NOMO-1 treated with DMSO at 0.1 percent for 48 hours (cell line): ENCODE data around the gene GNG12.
A peak's percentile ranks its signal among the peaks of the same experiment; 100 is the strongest.
"Not testable (repeated sequence)": the region's sequence is repeated elsewhere in the genome, so short reads cannot be mapped to it uniquely, and the experiment has no call there.

Source experiments
- DNase-seq: peaks from one replicate; lab custom pipeline; 2025; ENCODE audit not compliant: unreplicated experiment; lab: John Stamatoyannopoulos, UW

GNG12 gene

DNA sequence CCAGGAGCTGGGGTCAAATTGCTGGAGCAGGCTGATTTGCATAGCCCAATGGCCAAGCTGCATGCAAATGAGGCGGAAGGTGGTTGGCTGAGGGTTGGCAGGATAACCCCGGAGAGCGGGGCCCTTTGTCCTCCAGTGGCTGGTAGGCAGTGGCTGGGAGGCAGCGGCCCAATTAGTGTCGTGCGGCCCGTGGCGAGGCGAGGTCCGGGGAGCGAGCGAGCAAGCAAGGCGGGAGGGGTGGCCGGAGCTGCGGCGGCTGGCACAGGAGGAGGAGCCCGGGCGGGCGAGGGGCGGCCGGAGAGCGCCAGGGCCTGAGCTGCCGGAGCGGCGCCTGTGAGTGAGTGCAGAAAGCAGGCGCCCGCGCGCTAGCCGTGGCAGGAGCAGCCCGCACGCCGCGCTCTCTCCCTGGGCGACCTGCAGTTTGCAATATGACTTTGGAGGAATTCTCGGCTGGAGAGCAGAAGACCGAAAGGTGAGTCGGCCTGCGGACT lies 148.2 kb downstream of the GNG12 start, which contains the start of gene GADD45A:
Gene GADD45A, plus strand, starts transcription at position 135 of the 491 bp plus-strand sequence. Its CDS starts 294 bp downstream, at position 429.
- DNase-seq = peak; percentile 98

DNA sequence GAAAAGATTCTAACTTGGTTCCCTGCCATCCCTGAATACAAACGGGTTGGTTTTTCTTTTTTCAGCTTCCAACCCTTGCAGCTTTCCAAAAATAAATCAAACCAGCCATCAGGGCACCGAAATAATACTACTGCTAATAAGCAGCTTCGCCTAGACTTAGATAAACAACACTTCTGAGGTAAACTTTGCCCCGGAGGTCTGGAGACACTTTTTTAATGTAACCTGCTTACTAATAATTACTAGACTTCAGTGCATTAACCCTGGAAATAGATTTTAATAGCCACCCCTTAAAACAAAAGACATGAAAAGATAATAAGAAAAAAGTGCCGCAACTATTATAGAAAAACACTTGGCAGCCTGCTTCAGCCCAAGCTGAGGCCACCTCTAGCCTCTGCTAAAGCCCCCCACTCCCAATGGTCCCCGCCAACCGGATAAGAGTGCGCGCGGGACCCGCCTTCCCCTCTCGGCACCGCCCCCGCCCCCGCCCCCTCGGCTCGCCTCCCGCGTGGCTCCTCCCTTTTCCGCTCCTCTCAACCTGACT lies 148.7 kb downstream of the GNG12 start:
- no peak for DNase-seq

DNA sequence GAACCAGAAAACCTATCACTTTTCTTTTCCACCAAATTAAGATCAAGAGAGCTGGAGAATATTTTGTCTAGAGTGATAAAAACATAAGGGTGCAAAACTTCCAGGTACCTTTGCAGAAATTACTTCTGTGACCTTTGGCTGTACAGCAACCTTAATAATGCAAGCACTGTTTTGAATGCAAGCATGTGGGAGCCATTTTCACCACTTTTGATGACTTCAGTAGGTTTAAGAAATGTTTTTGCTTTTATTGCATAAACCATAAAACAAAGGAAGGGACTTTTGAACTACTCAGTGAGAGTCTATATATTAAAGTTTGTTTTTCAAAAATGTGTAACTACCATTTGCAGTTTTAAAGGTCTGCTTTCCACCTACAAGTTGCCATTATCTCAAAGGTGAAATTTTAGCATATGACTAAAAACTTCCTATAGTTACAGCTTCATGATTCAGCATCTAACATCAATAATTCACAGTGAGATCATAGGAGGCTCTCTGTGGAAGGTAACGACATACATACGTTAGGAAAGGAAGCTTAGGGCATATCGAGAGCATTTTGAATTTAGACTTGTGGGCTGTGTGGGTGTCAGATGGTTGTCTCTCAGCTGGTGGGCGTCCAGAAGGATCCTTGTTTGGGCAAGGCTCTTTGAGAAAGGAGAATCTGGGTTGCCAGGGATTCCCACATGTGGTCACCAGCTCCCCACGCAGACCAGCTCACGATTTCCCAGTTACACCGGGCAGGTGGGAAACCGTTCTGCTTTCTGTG lies 149.3 kb downstream of the GNG12 start:
- DNase-seq = no peak

DNA sequence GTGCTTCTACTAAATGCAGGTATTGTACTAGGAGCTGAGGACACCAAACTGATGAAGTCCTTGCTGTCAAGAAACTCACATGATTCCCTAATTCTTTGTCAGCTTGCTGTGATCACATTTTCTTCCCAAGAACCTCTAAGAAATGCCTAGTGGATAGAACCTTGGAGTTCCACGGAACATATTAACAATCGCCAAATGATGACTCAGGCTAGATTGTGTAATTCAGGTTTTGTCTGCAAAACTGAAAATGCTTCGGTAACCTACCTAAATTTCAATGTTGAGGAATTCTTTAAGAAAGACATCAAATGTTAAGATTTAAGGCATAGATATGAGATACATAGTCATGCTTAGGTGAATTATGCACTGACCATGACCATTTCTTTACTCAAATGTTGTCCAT lies 150.0 kb downstream of the GNG12 start:
- DNase-seq = peak; percentile 13

DNA sequence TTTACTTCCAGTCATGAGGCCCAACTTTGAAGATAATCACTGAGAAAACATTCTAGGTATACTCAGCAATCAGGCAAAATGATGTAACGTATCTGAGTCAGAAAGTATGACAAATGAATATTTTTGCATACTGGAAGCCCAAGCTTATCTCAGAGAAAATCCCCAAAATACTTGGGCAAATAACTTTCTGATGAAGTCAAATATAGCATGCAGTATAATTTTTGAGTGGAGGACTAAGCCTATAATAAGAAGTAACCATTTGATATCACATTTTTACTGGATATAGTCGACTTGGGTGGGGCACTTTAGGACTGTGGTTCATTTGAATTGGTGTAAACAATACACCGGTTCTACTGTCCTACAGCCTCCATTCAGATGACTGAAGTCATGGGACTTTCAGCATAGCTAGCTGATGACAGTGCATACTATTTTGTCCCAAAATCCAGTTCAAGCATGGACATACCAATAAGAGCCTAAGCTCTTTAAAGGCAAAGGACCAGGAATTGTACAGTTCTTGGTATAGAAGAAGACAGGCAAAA lies 150.5 kb downstream of the GNG12 start:
- DNase-seq = peak; percentile 16

DNA sequence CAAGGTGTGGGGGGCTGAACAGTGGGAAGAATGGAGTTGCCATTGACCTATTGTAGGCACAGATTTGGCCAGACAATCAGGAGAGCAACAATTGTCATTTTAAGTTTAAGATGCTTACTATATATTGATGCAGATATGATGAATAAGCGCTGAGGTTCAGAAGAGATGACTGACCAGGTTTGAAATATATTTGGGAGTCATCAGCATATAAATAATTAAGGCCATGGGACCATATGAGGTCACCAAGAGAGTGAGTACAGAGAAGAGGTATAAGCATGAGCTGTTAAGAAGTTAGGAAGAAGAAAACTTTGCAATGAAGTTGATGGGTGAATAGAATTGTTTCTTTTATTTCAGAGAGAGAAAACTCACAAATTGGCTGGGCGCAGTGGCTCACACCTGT lies 152.8 kb downstream of the GNG12 start:
- no peak for DNase-seq

DNA sequence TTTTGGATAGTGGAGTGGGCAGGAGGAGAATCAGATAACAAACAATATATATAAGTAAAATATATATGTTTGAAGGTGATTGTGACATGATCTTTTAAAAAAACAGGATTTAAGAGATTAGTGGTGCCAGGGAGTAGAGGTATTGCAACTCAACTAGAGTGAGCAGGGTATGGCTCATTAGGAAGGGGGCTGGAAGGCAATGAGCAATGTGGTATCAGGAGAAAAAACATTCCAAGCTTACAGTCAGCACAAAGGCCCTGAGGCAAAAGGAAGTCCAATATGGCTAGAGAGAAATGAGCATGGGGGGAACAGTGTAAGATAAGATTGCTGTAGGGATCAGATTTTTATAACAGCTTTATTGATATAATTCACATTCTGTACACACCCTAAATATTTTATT lies 153.6 kb downstream of the GNG12 start:
- no peak for DNase-seq

DNA sequence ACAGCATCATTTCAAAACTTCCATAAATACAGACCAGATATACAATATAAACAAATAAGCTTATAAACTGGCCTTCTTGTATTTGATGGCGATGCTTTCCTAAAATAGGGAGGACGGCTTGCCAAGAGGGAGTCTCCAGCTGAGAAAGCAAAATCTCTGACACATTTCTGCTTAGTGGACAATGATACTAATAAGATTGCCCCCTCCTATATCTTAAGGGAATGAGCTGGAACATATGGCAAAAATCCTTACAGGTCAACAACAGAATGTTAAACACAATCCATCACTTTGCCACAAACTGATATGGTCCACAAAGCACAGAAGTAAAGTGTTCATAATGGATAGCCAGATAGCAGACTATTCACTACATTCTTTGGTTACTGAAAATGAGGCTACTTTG lies 155.3 kb downstream of the GNG12 start:
- no peak for DNase-seq

DNA sequence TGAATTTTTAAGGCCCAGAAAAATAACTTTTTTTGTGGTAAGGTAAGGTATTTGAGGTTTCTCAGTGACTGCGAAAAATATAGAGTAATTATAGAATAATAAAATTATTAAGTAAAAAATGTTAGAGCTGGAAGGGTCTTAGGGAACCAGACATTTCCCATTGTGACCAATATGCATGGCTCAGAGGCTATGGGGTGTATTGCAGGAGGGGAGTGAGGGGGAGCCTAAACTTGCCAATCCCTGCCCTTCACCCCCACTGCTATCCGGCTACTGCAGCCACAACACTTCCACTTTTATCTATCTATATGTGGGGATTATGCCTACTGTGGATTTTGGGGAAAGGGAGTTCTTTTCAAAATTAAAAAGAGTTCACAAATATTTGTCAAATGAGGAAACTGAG lies 155.9 kb downstream of the GNG12 start:
- DNase-seq = no peak

DNA sequence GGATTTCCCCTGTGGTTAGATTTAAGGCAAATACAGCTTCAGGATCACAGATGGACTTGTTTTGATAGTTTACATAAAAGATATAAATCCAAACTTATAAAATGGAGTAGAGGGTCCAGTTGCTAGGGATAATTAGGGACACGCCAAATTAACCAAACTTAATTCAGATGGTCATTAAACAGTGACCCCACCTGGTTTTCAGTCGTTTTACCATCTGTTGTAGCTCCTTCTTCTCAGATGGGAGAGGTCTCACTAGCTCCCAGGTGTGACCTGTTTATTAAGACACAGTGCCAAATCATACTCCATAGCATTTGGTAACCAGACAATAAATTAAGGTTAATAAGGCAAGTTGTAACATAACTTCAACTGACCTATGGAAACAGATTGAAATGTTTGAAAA lies 156.3 kb downstream of the GNG12 start:
- DNase-seq = no peak

DNA sequence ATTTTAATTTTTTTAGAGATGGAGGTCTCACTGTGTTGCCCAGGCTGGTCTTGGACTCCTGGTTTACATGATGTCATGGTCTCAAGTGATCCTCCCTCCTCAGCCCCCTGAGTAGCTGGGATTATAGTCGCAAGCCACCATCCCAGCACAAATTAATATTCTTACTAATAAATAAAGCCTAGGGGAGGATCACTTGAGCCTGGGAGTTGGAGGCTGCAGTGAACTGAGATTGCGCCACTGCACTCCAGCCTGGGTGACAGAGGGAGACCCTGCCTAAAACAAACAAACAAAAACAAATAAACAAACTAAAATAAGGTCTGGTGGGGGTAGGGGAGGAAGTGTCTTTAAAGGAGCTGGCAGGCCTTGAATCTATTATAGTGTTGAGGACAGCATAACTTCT lies 157.0 kb downstream of the GNG12 start:
- DNase-seq = no peak

DNA sequence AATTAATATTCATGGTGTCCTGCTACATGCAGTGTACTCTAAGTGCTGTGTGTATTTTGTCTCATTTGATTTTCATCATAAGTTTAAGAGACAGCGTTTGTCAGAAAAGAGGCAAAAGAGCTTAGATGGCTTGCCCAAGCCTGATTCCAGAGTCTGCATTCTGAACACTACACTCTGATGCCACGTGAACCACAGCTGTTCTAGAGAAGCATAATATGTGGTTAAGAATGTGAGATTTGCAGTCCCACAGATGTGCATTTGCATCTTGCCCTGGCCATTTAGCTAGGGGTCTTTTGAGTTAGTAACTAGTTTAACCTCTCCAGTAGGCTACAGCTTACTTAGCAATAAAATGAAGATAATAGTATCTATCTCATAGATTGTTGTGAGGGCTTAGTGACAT lies 157.5 kb downstream of the GNG12 start:
- no peak for DNase-seq

DNA sequence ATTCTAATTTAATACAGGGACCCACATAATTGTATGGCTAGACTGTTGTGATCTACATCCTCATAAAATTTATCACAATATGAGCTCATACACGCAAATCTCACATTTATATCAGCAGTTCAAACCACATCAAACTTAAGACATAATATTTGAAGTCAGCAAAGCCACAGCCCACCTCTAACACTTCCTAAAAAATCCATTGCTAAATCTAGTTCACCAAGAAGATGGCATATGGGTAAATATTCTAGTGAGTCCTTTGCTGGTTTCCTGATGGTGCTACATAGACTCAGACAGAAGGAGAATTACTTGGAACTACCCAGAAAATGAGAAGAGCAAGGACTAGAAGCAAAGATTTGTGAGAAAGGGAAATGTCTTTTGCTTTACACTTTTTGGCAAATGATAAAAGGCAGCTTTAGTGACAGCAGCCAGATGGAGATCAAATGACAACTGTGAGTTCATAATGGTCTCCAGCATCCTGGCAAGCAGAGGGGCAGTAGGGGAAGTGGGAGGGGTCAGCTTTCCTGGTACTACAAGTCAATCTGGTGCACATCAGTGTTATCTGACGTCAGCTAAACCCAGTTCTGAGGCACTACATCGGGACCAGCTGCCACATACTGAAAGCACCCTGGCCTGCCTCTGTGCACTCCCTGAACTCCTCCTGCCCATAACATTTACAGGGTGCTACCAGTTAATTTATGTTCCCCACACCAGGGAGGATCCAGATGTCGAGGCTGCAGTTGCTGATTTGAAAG lies 158.8 kb downstream of the GNG12 start:
- DNase-seq = no peak

DNA sequence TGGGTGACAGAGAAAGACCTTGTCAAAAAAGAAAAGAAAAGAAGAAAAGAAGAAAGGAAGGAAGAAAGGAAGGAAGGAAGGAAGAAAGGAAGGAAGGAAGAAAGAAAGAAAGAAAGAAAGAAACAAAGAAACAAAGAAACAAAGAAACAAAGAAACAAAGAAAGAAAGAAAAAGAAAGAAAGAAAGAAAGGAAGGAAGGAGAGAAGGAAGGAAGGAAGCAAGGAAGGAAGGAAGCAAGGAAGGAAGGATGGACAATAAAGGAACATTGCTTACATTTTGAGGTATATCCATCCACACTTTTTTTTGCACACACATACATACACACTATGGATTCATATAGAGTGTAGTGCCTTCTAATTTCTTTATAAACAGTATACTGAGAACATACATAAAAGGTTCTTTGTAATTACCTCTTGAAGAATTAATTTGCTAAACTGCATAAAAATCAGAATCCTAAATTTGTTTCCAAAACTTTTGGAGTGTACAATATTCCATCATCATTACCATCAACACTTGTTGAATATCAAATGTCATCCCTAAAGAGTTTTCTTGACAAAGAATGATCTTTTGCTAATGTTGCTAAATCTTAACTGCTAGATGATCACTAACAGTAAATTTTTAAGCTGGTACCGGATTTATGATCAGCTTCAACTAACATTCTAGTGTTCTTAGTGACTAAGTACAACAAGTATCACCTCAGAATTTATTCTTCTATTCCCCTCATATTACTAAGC lies 159.6 kb downstream of the GNG12 start:
- no peak for DNase-seq

DNA sequence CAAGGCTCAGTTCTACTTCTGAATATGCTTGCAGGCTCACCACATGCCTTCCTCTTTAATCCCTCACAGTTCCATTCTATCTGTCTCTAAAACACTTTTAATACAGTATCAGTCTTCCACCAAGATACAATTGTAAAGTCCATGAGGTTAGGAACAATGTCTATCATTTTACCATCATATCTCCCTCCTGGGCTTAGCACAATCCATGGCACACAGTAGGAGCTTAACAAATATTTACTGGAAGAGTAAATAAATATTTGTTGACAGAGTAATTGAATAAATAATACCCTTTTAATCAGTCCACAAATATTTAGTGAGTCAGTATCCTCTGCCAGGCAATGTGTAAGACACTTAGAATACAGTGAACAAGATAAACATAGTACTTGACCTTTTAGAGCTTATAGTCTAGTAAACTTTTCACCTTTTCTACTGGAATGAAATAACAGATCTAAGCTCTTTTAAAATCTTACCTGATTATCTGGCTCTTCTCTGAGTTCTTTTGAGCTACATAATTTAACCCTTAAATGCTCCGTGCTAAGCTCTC lies 160.9 kb downstream of the GNG12 start:
- DNase-seq = no peak

DNA sequence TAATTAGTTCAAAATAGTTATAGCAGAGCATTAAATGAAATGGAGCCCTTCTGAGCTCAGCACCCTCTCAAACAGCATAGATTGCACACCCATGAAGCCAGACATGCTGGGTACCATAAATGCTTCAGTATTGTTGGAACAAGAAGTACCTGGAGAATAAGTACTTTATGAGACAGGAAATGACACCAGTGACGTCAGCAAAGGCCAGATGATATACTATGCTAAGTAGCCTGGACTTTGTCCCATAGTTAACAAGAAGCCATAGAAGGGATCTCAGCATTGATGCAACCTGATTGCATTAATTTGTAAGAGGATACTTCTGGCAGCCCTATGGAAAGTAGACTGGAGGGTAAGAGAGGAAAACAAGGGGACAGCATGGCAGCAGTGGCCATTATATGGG lies 164.6 kb downstream of the GNG12 start:
- no peak for DNase-seq

DNA sequence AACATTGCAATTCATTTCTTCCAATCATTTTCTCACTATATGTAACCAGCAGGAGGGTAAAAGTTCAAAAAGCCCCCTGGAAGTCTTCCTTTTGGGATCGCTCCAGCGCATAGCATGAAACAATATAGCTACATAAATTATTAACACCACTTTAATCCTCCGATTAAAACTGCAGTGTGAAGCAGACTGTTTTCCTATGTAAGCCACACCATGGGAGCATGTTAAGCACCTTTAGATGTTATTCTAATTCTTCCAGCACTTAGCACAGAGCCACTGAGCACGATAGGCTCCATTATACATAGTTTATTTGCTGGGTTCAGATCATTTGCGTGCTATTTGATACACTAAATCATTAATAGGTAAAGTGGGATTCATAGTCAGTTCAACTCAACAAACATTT lies 166.6 kb downstream of the GNG12 start:
- DNase-seq = no peak

DNA sequence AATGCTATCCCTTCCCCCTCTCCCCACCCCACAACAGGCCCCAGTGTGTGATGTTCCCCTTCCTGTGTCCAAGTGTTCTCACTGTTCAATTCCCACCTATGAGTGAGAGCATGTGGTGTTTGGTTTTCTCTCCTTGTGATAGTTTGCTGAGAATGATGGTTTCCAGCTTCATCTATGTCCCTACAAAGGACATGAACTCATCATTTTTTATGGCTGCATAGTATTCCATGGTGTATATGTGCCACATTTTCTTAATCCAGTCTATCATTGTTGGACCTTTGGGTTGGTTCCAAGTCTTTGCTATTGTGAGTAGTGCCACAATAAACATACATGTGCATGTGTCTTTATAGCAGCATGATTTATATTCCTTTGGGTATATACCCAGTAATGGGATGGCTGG lies 168.0 kb downstream of the GNG12 start:
- DNase-seq = not testable (repeated sequence)

DNA sequence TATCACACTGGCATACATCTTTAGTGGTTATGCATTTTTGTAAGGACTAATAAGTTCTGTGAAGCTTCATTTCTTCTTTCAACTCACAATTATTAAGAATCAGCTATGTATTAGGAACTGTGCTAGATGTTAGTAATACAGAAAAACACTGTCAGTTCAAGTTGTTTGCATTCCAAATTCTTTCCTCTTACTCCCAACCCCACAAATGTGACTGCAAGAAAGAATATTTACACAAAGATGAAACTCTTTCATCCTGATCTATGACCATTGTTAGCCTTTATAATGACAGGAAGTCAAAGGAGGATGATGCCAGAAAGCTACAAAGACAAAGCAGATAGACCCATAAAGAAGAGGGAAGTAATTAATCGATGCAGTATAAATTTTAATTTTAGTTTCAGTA lies 169.2 kb downstream of the GNG12 start:
- no peak for DNase-seq

DNA sequence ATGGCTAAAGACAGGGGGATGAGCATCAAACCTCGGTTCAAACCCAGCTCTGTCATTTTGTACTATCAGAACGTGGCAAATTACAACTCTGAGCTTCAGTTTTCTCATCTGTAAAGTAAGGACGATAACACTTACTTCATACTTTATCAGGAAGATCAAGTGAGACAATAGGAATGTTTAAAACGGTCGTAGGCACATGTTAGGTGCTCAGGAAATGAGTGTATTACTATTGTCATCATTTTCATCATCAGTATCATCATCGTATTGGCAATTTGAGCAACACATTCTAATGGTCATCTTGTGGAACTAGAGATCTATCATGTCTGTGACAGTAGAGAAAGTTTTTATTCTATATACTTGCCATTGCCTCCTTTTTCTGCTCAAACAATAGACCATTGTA lies 170.4 kb downstream of the GNG12 start:
- DNase-seq = no peak

DNA sequence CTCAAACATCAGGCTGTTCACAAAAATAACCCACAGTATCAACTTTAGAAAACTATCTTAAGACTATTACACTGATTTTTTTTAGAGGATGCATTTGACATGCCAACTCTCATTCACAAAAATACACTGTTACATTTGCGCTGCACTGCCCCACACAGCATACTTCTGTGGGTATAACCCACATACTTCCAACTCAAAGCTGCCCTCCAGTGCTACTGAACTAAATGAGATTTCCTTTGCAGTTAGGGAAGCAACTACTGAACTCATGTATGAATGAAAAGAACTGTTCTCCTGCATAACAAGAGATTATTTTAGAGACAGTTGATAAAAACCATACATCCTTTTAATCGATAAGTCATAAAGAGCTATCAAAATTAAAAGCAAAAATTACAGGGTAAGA lies 174.0 kb downstream of the GNG12 start:
- no peak for DNase-seq
